HepG2 (cell line): ENCODE measurements around the gene NME2. TPM values are rescaled to one million over a fixed set of nuclear protein-coding genes. Genes with fewer than 3 reads are reported as not detected.

ENCODE experiments used
- GFI1 ChIP-seq: sonication (generic); formaldehyde crosslinking; IDR thresholded peaks from 2 replicates; pipeline ENCODE4 v1.5.0; 2020; ENCODE audit warnings: missing genetic modification reagents, mild to moderate bottlenecking, borderline replicate concordance
- IKZF4 ChIP-seq: sonication (generic); formaldehyde crosslinking; IDR thresholded peaks from 2 replicates; pipeline ENCODE4 v1.5.1; 2020; ENCODE audit warnings: borderline replicate concordance, mild to moderate bottlenecking, low read depth, missing genetic modification reagents; ENCODE audit errors: not compliant biosample characterization
- KDM1A ChIP-seq: IDR thresholded peaks from 2 replicates; pipeline ENCODE4 v1.6.1; 2016; ENCODE audit warnings: missing compliant biosample characterization
- NR1H2 ChIP-seq: sonication (generic); formaldehyde crosslinking; IDR thresholded peaks from 2 replicates; pipeline ENCODE4 v1.8.1; 2022; ENCODE audit warnings: low read depth, missing genetic modification reagents, borderline replicate concordance
- SKIL ChIP-seq: sonication (generic); formaldehyde crosslinking; IDR thresholded peaks from 2 replicates; pipeline ENCODE4 v1.8.0; 2022; ENCODE audit warnings: missing genetic modification reagents, mild to moderate bottlenecking, moderate library complexity, borderline replicate concordance
- SMAD9 ChIP-seq: sonication (generic); formaldehyde crosslinking; IDR thresholded peaks from 2 replicates; pipeline ENCODE4 v1.5.1; 2020; ENCODE audit warnings: mild to moderate bottlenecking, missing genetic modification reagents
- SOX5 ChIP-seq: IDR thresholded peaks from 2 replicates; pipeline ENCODE4 v1.6.1; 2016; ENCODE audit warnings: borderline replicate concordance
- TCF7L2 ChIP-seq: IDR thresholded peaks from 2 replicates; pipeline ENCODE4 v1.6.1; 2011; ENCODE audit warnings: mild to moderate bottlenecking, low read depth, low read length, moderate library complexity
- ZBTB3 ChIP-seq: sonication (generic); formaldehyde crosslinking; IDR thresholded peaks from 2 replicates; pipeline ENCODE4 v1.4.0; 2020; ENCODE audit warnings: low read depth, mild to moderate bottlenecking, moderate library complexity, missing genetic modification reagents, borderline replicate concordance
- ZBTB49 ChIP-seq: sonication (generic); formaldehyde crosslinking; IDR thresholded peaks from 2 replicates; pipeline ENCODE4 v1.4.0; 2020; ENCODE audit warnings: missing genetic modification reagents, borderline replicate concordance
- ZBTB8A ChIP-seq: sonication (generic); formaldehyde crosslinking; IDR thresholded peaks from 2 replicates; pipeline ENCODE4 v1.4.0; 2020; ENCODE audit warnings: mild to moderate bottlenecking, low read depth, missing genetic modification reagents, borderline replicate concordance
- ZFP91 ChIP-seq: sonication (generic); formaldehyde crosslinking; IDR thresholded peaks from 2 replicates; pipeline ENCODE4 v1.9.0; 2022; ENCODE audit warnings: missing genetic modification reagents, mild to moderate bottlenecking, borderline replicate concordance
- ZNF326 ChIP-seq: sonication (generic); formaldehyde crosslinking; IDR thresholded peaks from 2 replicates; pipeline ENCODE4 v1.4.0; 2020; ENCODE audit warnings: missing genetic modification reagents, borderline replicate concordance
- ZNF724P ChIP-seq: sonication (generic); formaldehyde crosslinking; IDR thresholded peaks from 2 replicates; pipeline ENCODE4 v1.8.0; 2022; ENCODE audit warnings: missing genetic modification reagents, borderline replicate concordance
- ZNF775 ChIP-seq: sonication (generic); formaldehyde crosslinking; IDR thresholded peaks from 2 replicates; pipeline ENCODE4 v1.4.0; 2020; ENCODE audit warnings: missing genetic modification reagents, mild to moderate bottlenecking, moderate library complexity, borderline replicate concordance
- polyA plus RNA-seq, 8 experiments: library from polyadenylated mRNA; depleted of rRNA in 3 of 8; stranded (reverse) in 7 of 8; unstranded in 1 of 8; fragments of >200 nt; fragmentation: Illumina TruSeq in 4 of 8; extraction: Trizol in 4 of 8; gene quantifications; 2 replicates each; pipeline versions ENCODE4 v1.2.1 to v1.2.3, GENCODE V29; 2011 to 2016; ENCODE audit warnings: low read depth in 4 of 8, missing spikeins in 1 of 8, mixed read lengths in 1 of 8; ENCODE audit not compliant: insufficient read depth in 1 of 8
- total RNA-seq, 5 experiments: library from RNA; depleted of rRNA; stranded (reverse); fragments of >200 nt; fragmentation: Illumina TruSeq; extraction: Trizol; gene quantifications; 2 replicates each; pipeline ENCODE4 v1.2.3, GENCODE V29; 2016; ENCODE audit warnings: low read depth in 1 of 5
- TF ChIP-seq, protein P1 (sequence below): sonication (generic); formaldehyde crosslinking; IDR thresholded peaks from 2 replicates; pipeline ENCODE4 v1.5.1; 2020; ENCODE audit warnings: missing genetic modification reagents, mild to moderate bottlenecking, borderline replicate concordance

Gene NME2
- total and polyA plus RNA-seq, 2 of the 13 experiments (the other 11 are each of a cell fraction or from before 2014, with no cell fraction given): 790 to 1,213 TPM

GRCh38 chr17:51119415-51120356 is 46.5 kb upstream of the NME2 start (continued):
- TF ChIP-seq SKIL (CRISPR knock-in tag) (no peak), ZNF326 (CRISPR knock-in tag) (no peak), KDM1A (CRISPR knock-in tag) (no peak), ZBTB49 (no peak), NR1H2 (CRISPR knock-in tag) (no peak), TCF7L2 (no peak), SOX5 (CRISPR knock-in tag) (no peak), ZFP91 (CRISPR knock-in tag) (0 out of 2 replicates have a peak, but pooled peaks have one; percentile 28), ZNF775 (CRISPR knock-in tag) (no peak), IKZF4 (CRISPR knock-in tag) (no peak), SMAD9 (CRISPR knock-in tag) (no peak), ZBTB3 (CRISPR knock-in tag) (no peak), ZNF724P (no peak), ZBTB8A (CRISPR knock-in tag) (no peak), GFI1 (0 out of 2 replicates have a peak, but pooled peaks have one; percentile 34)
- TF ChIP-seq, protein P1, sequence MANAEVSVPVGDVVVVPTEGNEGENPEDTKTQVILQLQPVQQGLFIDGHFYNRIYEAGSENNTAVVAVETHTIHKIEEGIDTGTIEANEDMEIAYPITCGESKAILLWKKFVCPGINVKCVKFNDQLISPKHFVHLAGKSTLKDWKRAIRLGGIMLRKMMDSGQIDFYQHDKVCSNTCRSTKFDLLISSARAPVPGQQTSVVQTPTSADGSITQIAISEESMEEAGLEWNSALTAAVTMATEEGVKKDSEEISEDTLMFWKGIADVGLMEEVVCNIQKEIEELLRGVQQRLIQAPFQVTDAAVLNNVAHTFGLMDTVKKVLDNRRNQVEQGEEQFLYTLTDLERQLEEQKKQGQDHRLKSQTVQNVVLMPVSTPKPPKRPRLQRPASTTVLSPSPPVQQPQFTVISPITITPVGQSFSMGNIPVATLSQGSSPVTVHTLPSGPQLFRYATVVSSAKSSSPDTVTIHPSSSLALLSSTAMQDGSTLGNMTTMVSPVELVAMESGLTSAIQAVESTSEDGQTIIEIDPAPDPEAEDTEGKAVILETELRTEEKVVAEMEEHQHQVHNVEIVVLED (CRISPR knock-in tag): no peak
